Limb (tissue), 2 donors: Measurements from ENCODE around the gene BEST3.
"Not testable (repeated sequence)": the region's sequence is repeated elsewhere in the genome, so short reads cannot be mapped to it uniquely, and the experiment has no call there.

Experiments used
- DNase-seq, 2 donors: peaks; one replicate each; pipeline ENCODE4 v3.0.0-alpha.2; 2016; ENCODE audit errors: extremely low spot score in 2 of 2

The BEST3 gene

GRCh38 chr12:69649529-69649928, 49.6 kb downstream of the BEST3 start:
- DNase-seq, result no peak

GRCh38 chr12:69648476-69648875, 50.6 kb downstream of the BEST3 start:
- DNase-seq, result no peak

DNA sequence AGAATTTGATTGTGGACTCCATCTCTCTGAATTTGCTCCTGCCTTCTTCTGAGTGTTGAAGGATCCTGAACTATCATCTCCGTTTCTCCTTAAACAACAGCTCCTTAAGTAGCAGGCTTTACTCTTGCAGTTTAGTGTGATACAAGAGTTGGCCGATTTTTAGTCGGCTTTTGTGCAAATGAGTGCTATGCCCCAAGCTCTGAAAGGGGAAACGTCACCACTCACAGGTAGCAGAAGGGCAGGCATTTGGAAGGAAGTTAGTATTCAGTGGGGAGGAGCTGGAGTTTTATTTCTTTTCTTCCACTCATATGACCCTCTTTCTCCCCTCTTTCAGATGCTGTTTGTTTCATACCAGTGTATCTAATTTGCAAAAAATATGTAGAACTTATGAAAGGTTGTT, 51.9 kb downstream of the BEST3 start:
- no peak for DNase-seq

DNA sequence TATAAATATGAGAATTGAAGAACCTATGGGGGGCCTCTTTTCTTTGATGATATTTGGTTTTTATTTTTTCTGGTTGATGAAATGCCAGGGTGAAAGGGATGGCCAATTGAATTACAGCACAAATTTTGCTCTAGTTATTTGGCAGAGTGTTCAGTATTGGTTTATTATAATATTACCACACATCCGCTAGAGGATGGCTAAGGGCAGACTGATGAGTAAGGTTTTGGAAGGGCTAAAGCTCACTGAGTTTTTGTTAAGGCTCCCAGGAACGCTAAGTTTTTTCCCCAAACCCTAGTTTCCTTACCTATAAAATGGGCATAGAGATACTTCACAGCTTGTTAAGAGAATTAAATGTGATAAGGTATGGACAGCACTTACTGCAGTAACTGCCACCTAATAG, 54.1 kb downstream of the BEST3 start:
- DNase-seq, result no peak

GRCh38 chr12:69644511-69644910, 54.6 kb downstream of the BEST3 start:
- peak in 1 of 2 donors; percentile 7 for DNase-seq

DNA sequence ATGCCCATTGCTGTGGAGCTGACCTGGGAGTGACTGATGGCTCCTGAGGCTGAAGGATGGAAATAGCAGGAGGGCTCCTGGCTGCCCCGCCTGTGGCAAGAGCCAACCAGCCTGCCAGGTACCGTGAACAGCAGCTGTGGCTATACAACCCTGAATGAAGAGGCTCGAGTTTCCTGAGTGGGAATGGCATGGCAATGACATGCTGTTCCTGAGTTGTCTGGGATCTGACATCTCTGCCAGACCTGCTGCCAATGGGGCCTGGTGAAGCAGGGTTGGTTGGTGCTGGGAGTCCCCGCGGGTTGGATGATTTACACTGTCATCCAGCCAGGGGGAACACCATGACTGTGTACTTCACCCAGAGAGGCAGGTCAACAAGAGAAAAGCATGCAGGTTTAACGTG, 56.6 kb downstream of the BEST3 start:
- DNase-seq, result no peak

DNA sequence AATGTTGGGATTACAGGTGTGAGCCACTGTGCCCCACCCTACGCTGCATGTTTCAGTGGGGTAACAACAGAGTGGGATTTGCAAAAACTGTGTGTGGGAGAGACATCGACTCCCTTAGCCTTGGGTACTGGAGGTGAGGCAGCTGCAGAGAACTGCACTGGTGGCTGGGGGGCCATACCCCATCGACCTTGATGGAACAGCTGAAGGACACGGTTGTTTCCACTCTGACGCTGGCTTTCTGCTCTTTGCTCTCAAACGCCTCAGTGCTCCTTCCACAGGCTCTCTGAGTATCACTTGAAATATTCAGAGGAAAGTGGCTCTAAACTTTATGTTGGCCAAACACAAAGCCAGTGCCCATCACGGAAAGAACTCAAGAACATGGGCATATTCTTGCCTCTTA, 57.6 kb downstream of the BEST3 start:
- no peak for DNase-seq

DNA sequence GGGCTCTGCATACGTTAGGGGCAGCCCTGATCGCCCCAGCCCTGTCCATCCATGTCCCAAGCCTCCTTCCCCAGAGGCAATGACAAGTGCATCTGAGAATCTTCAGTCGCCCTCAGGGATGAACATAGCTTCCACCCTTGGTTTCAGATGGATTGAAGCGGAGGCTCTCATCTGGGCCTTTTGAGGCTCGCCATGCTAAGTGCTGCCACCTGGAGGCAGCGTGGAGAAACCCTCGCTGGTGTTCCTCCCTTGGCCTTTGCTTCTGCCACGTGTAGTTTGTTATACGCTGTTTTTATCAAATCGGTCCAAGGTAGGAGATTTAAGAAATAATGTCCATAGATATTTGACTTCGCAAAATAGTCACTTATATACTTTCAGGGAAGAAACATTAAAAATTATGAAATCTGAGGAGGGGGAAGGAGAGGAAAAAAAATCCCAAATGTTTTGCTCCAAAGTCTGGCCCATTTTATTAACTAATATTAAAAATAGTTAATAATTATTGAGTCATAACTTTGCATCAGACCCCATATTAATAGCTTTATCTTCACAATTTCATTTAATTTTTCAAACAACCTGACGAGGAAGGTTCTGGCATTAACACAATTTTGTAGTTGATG, 59.6 kb downstream of the BEST3 start:
- DNase-seq, result peak; percentile 26 to 57

- DNase-seq, result no peak
These were observed 66.0 kb downstream of the BEST3 start for GRCh38 chr12:69633061-69633460.

- no peak for DNase-seq
These were observed 68.9 kb downstream of the BEST3 start for GRCh38 chr12:69630191-69630590.

GRCh38 chr12:69627501-69627900, 71.6 kb downstream of the BEST3 start:
- DNase-seq, result no peak

- no peak for DNase-seq
These were observed 75.1 kb downstream of the BEST3 start for GRCh38 chr12:69623970-69624369.

GRCh38 chr12:69621551-69621950, 77.6 kb downstream of the BEST3 start:
- DNase-seq, result no peak

GRCh38 chr12:69620921-69621320, 78.2 kb downstream of the BEST3 start:
- DNase-seq, result no peak

DNA sequence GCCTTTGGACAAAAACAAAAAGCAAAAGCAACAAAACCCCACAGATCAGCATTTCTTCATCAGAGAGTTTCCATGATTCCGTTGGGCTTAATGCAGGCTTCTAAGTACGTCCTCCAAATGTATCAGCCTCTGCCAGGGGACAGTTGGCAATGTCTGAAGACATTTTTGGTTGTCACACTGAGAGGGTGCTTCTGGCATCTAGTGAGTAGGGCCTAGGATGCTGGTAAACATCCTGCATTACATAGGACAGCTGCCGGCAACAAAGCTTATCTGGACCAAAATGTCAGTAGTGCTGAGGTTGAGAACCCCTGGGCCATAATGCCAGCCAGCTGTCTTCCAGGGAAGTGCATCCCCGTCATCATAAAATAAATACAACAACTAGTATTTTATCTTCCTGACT, 79.0 kb downstream of the BEST3 start:
- no peak for DNase-seq

- no peak for DNase-seq
These were observed 80.1 kb downstream of the BEST3 start for GRCh38 chr12:69619050-69619449.

GRCh38 chr12:69616025-69616424, 83.1 kb downstream of the BEST3 start:
- no peak for DNase-seq

- DNase-seq, result no peak
These were observed 85.8 kb downstream of the BEST3 start for GRCh38 chr12:69613351-69613750.

GRCh38 chr12:69610729-69611128, 88.4 kb downstream of the BEST3 start, which contains the start of gene LRRC10:
Gene LRRC10 (minus strand): TSS chr12:69610907. CDS start chr12:69610838, 69 bp downstream.
- no peak for DNase-seq

DNA sequence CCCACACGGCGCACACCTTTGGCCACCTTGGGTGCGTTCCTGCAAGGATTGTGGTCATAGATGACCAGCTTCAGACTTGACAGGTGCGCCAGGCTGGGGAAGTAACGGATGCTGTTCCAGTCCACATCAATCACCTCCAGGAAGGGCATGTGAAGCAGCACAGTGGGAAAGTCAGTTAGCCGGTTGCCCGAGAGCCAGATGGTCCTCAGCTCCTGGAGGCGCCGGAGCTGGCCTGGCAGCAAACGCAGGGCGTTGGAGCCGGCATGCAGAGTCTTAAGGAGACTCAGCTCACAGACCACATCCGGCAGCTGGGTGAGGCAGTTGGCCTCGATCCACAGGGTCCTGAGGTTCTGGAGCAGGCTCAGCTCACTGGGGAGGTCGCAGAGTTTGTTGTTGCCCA, 89.0 kb downstream of the BEST3 start:
- no peak for DNase-seq

DNA sequence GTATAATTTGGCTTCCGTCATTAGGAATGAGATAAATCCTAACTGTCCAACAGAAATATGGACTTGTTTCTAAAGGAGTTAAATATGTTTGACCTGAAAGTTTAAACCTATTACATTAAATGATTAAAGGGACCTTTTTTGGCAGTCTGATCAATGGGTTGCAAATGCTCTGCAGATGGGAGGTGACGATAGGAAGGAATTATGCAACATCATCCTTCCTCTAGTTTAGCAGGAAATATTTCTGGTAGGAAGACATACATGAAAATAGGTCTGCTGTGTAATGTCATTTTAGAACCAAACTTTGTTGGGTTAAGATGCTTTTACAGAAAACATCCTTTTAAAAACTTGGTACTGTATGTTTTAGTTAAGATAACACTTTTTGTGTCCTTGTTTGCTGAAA, 91.0 kb downstream of the BEST3 start:
- DNase-seq, result no peak

- not testable (repeated sequence) for DNase-seq
These were observed 94.8 kb downstream of the BEST3 start for GRCh38 chr12:69604275-69604674.
